Thoracic aorta (tissue), 2 donors: Measurements from ENCODE around the gene MAST2. TPM values are rescaled to one million over a fixed set of nuclear protein-coding genes. Genes with fewer than 3 reads are reported as not detected.

Source experiments
- ATAC-seq: fragments of 150-250 bp; one replicate; pipeline ENCODE4 v1.8.0; 2017; ENCODE audit warnings: low read depth; ENCODE audit not compliant: insufficient number of reproducible peaks, low FRiP score
- DNase-seq: peaks from one replicate; pipeline ENCODE4 v3.0.0-alpha.2; 2020; ENCODE audit warnings: low spot score
- H3K27ac ChIP-seq, 2 donors: fragments of 200-600 bp; sonication (generic); 1 replicate in 1 of 2; 2 replicates in 1 of 2; pipeline ENCODE4 v1.5.1; 2016; ENCODE audit warnings: mild to moderate bottlenecking in 2 of 2, moderate library complexity in 2 of 2
- H3K27me3 ChIP-seq: fragments of 200-600 bp; sonication (generic); replicated peaks from 2 replicates; pipeline ENCODE4 v1.6.0; 2016; ENCODE audit warnings: mild to moderate bottlenecking; ENCODE audit not compliant: insufficient read depth
- H3K36me3 ChIP-seq: fragments of 200-600 bp; sonication (generic); one replicate; pipeline ENCODE4 v1.5.1; 2016
- H3K4me1 ChIP-seq, 2 donors: fragments of 200-600 bp; sonication (generic); 1 replicate in 1 of 2; 2 replicates in 1 of 2; pipeline versions ENCODE4 v1.5.1 to v1.6.0; 2016; ENCODE audit warnings: low read depth in 2 of 2, mild to moderate bottlenecking in 1 of 2; ENCODE audit not compliant: control insufficient read depth in 1 of 2
- H3K4me3 ChIP-seq: fragments of 200-600 bp; sonication (generic); 2 replicates; pipeline ENCODE4 v1.5.1; 2016; ENCODE audit warnings: mild to moderate bottlenecking
- H3K9me3 ChIP-seq: fragments of 200-600 bp; sonication (generic); 2 replicates; pipeline ENCODE4 v1.5.1; 2016
- total RNA-seq, 2 donors: library from RNA; depleted of rRNA; stranded (reverse); fragments of >200 nt; gene quantifications; one replicate each; pipeline versions ENCODE4 v1.1.0 to v1.2.3, GENCODE V29; 2016
- TF ChIP-seq, protein P1 (sequence below): fragments of 200-600 bp; sonication (generic); IDR thresholded peaks from one replicate; pipeline ENCODE4 v1.5.1; 2019; ENCODE audit warnings: antibody characterized with exemption

The MAST2 gene
- total RNA-seq, 2 donors from 2014 or later, result 33.6 to 61.2 TPM

- DNase-seq (no peak), ATAC-seq (no peak)
- no peak overlapping the region for H3K4me3 ChIP-seq
- TF ChIP-seq, protein P1, sequence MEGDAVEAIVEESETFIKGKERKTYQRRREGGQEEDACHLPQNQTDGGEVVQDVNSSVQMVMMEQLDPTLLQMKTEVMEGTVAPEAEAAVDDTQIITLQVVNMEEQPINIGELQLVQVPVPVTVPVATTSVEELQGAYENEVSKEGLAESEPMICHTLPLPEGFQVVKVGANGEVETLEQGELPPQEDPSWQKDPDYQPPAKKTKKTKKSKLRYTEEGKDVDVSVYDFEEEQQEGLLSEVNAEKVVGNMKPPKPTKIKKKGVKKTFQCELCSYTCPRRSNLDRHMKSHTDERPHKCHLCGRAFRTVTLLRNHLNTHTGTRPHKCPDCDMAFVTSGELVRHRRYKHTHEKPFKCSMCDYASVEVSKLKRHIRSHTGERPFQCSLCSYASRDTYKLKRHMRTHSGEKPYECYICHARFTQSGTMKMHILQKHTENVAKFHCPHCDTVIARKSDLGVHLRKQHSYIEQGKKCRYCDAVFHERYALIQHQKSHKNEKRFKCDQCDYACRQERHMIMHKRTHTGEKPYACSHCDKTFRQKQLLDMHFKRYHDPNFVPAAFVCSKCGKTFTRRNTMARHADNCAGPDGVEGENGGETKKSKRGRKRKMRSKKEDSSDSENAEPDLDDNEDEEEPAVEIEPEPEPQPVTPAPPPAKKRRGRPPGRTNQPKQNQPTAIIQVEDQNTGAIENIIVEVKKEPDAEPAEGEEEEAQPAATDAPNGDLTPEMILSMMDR, result no peak
- H3K27ac ChIP-seq, result no peak overlapping the region
- no peaks in the 10 kb centered on the region for H3K4me1 ChIP-seq
- no peaks in the 10 kb centered on the region for H3K27me3 ChIP-seq
- H3K36me3 ChIP-seq, result no peaks in the 10 kb centered on the region
- no peaks in the 10 kb centered on the region for H3K9me3 ChIP-seq
These were observed 191.9 kb downstream of the MAST2 start for GRCh38 chr1:45995298-45995697.

- Histone ChIP-seq H3K27me3 (no peaks in the 10 kb centered on the region), H3K4me1 (no peaks in the 10 kb centered on the region), H3K4me3 (no peak overlapping the region), H3K9me3 (no peaks in the 10 kb centered on the region), H3K36me3 (no peaks in the 10 kb centered on the region), H3K27ac (no peak overlapping the region)
- DNase-seq, result no peak
- ATAC-seq, result no peak
- TF ChIP-seq, protein P1, result no peak
These were observed 194.7 kb downstream of the MAST2 start for GRCh38 chr1:45998020-45998617.

- no peaks in the 10 kb centered on the region for H3K9me3 ChIP-seq
- no peak overlapping the region for H3K27ac ChIP-seq
- no peaks in the 10 kb centered on the region for H3K4me1 ChIP-seq
- H3K4me3 ChIP-seq, result no peak overlapping the region
- no peak for DNase-seq
- no peak for ATAC-seq
- TF ChIP-seq, protein P1, result no peak
- no peaks in the 10 kb centered on the region for H3K36me3 ChIP-seq
- H3K27me3 ChIP-seq, result no peaks in the 10 kb centered on the region
These were observed 196.1 kb downstream of the MAST2 start for GRCh38 chr1:45999507-45999906.

- DNase-seq (no peak), ATAC-seq (no peak)
- Histone ChIP-seq H3K27me3 (no peaks in the 10 kb centered on the region), H3K27ac (no peak overlapping the region), H3K9me3 (no peaks in the 10 kb centered on the region), H3K4me1 (no peaks in the 10 kb centered on the region), H3K4me3 (no peak overlapping the region), H3K36me3 (peaks cover 7% of the 10 kb centered on the region)
- TF ChIP-seq, protein P1, result no peak
These were observed 197.8 kb downstream of the MAST2 start for GRCh38 chr1:46001081-46001785.

DNA sequence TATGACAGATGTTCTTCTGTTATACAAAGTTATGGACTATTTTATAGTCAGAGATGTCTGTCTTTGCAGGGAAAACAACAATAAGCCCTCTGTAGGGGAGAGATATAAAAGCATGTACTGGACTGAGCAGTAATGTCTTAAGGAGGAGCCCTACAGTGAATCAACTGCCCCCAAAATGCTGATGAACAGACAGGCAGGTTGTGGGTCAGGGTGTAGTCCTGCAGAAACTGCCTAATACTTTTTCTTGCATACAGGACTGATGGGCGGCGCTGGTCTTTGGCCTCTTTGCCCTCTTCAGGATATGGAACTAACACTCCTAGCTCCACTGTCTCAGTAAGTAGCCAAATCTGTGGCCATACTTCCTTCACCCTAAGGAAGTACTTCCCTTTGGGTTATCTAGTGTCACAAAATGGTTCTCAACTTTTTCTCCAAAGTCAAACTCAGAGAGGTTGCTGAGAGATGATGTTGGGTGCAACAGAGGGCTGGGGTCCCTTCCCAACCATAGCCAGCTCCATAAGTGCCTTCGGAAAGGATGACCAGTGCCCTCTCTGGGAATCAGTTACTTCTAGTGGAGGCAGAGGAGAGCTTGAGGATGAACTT, 199.2 kb downstream of the MAST2 start:
- no peaks in the 10 kb centered on the region for H3K9me3 ChIP-seq
- no peak for ATAC-seq
- no peak overlapping the region for H3K4me3 ChIP-seq
- H3K27ac ChIP-seq, result no peak overlapping the region
- H3K4me1 ChIP-seq, result no peaks in the 10 kb centered on the region
- no peaks in the 10 kb centered on the region for H3K27me3 ChIP-seq
- TF ChIP-seq, protein P1, result no peak
- peaks cover 16% of the 10 kb centered on the region for H3K36me3 ChIP-seq
- no peak for DNase-seq
